Nephron progenitor cell (in vitro differentiated cells): ENCODE results near the gene PAK4.

Source experiments
- DNase-seq: peaks from one replicate; pipeline ENCODE4 v3.0.0; 2021
- H3K27ac Mint-ChIP-seq: 2 replicates; pipeline ENCODE4 v1.8.0; 2021; ENCODE audit warnings: mild to moderate bottlenecking, moderate library complexity, mixed read lengths
- H3K27me3 Mint-ChIP-seq: 2 replicates; pipeline ENCODE4 v1.8.0; 2021; ENCODE audit warnings: mild to moderate bottlenecking, low read depth, mixed read lengths; ENCODE audit not compliant: poor library complexity
- H3K36me3 Mint-ChIP-seq: 2 replicates; pipeline ENCODE4 v1.8.0; 2021; ENCODE audit warnings: low read depth, mixed read lengths
- H3K4me1 Mint-ChIP-seq: 2 replicates; pipeline ENCODE4 v1.8.0; 2021; ENCODE audit warnings: mixed read lengths
- H3K4me3 Mint-ChIP-seq: 2 replicates; pipeline ENCODE4 v1.8.0; 2021; ENCODE audit warnings: mild to moderate bottlenecking, moderate library complexity, mixed read lengths
- H3K9me3 Mint-ChIP-seq: 2 replicates; pipeline ENCODE4 v1.8.0; 2021; ENCODE audit warnings: mild to moderate bottlenecking, moderate library complexity, mixed read lengths
- CTCF ChIP-seq: fragments of 200-600 bp; sonication (generic); IDR thresholded peaks from 2 replicates; pipeline ENCODE4 v1.5.0; 2021; ENCODE audit warnings: antibody characterized with exemption

Gene PAK4

GRCh38 chr19:39129116-39129515 is 3.5 kb downstream of the PAK4 start:
- Mint-ChIP-seq H3K27ac (no peak overlapping the region), H3K36me3 (no peaks in the 10 kb centered on the region), H3K4me1 (peaks cover 96% of the 10 kb centered on the region), H3K4me3 (no peak overlapping the region), H3K9me3 (no peaks in the 10 kb centered on the region), H3K27me3 (peaks cover 12% of the 10 kb centered on the region)
- no peak for TF ChIP-seq CTCF
- DNase-seq = no peak

GRCh38 chr19:39130337-39131254 is 5.0 kb downstream of the PAK4 start:
- no peak for DNase-seq
- Mint-ChIP-seq H3K27me3 (peaks cover 6% of the 10 kb centered on the region), H3K36me3 (no peaks in the 10 kb centered on the region), H3K4me1 (peaks cover 98% of the 10 kb centered on the region), H3K27ac (no peak overlapping the region), H3K4me3 (no peak overlapping the region), H3K9me3 (no peaks in the 10 kb centered on the region)
- no peak for TF ChIP-seq CTCF

GRCh38 chr19:39131255-39131755 is 5.7 kb downstream of the PAK4 start:
- Mint-ChIP-seq H3K9me3 (no peaks in the 10 kb centered on the region), H3K27me3 (peaks cover 4% of the 10 kb centered on the region), H3K27ac (no peak overlapping the region), H3K4me3 (no peak overlapping the region), H3K4me1 (peaks cover 95% of the 10 kb centered on the region), H3K36me3 (no peaks in the 10 kb centered on the region)
- DNase-seq = no peak
- TF ChIP-seq CTCF = no peak

GRCh38 chr19:39132344-39132969 is 6.9 kb downstream of the PAK4 start:
- no peak for TF ChIP-seq CTCF
- DNase-seq = no peak
- peaks cover 95% of the 10 kb centered on the region for H3K4me1 Mint-ChIP-seq
- no peaks in the 10 kb centered on the region for H3K36me3 Mint-ChIP-seq
- H3K27me3 Mint-ChIP-seq = no peaks in the 10 kb centered on the region
- peak overlapping the region; percentile 49 for H3K27ac Mint-ChIP-seq
- no peaks in the 10 kb centered on the region for H3K9me3 Mint-ChIP-seq
- no peak overlapping the region for H3K4me3 Mint-ChIP-seq

- peak; percentile 43 for DNase-seq
- no peak overlapping the region for H3K27ac Mint-ChIP-seq
Observed at GRCh38 chr19:39133431-39134270, 8.1 kb downstream of the PAK4 start.

More at GRCh38 chr19:39133431-39134270, 8.1 kb downstream of the PAK4 start:
- TF ChIP-seq CTCF = no peak
- Mint-ChIP-seq H3K27me3 (no peaks in the 10 kb centered on the region), H3K4me1 (peaks cover 90% of the 10 kb centered on the region), H3K9me3 (no peaks in the 10 kb centered on the region), H3K4me3 (no peak overlapping the region), H3K36me3 (no peaks in the 10 kb centered on the region)
